SKM-1 (cell line): ENCODE measurements around the gene UCHL3.
"Not testable (repeated sequence)": the region's sequence is repeated elsewhere in the genome, so short reads cannot be mapped to it uniquely, and the experiment has no call there.

Source experiments
- DNase-seq: peaks from one replicate; lab custom pipeline; 2025; ENCODE audit not compliant: unreplicated experiment; lab: John Stamatoyannopoulos, UW

UCHL3 gene

GRCh38 chr13:75549262-75550158 is at the start of gene UCHL3:
Gene UCHL3 (plus strand): TSS chr13:75549791. CDS start chr13:75549821, 30 bp downstream.
- DNase-seq = peak; percentile 92

GRCh38 chr13:75505327-75505726 is 44.3 kb upstream of the UCHL3 start:
- peak; percentile 84 for DNase-seq

- DNase-seq = no peak
Measured at GRCh38 chr13:75506018-75506417, 43.6 kb upstream of the UCHL3 start.

- no peak for DNase-seq
Measured at GRCh38 chr13:75507027-75508001, 42.3 kb upstream of the UCHL3 start.

- no peak for DNase-seq
Measured at GRCh38 chr13:75508002-75508548, 41.5 kb upstream of the UCHL3 start.

GRCh38 chr13:75511051-75511625 is 38.5 kb upstream of the UCHL3 start:
- DNase-seq = no peak

- no peak for DNase-seq
Measured at GRCh38 chr13:75512253-75512652, 37.3 kb upstream of the UCHL3 start.

GRCh38 chr13:75513271-75513670 is 36.3 kb upstream of the UCHL3 start:
- DNase-seq = no peak

GRCh38 chr13:75514080-75514995 is 35.3 kb upstream of the UCHL3 start:
- DNase-seq = no peak

- no peak for DNase-seq
Measured at GRCh38 chr13:75518439-75519088, 31.0 kb upstream of the UCHL3 start.

GRCh38 chr13:75521956-75522355 is 27.6 kb upstream of the UCHL3 start:
- no peak for DNase-seq

GRCh38 chr13:75530549-75530961 is 19.0 kb upstream of the UCHL3 start:
- no peak for DNase-seq

GRCh38 chr13:75533861-75534260 is 15.7 kb upstream of the UCHL3 start:
- DNase-seq = no peak

- peak; percentile 88 for DNase-seq
Measured at GRCh38 chr13:75537401-75538365, 11.9 kb upstream of the UCHL3 start, which contains the start of gene COMMD6. Gene COMMD6 (minus strand): TSS chr13:75537841. CDS start chr13:75537805, 36 bp downstream.

- peak; percentile 94 for DNase-seq
Measured at GRCh38 chr13:75541287-75541686, 8.3 kb upstream of the UCHL3 start.

- DNase-seq = no peak
Measured at GRCh38 chr13:75541961-75542360, 7.6 kb upstream of the UCHL3 start.

GRCh38 chr13:75544681-75545330 is 4.8 kb upstream of the UCHL3 start:
- peak; percentile 10 for DNase-seq

- not testable (repeated sequence) for DNase-seq
Measured at GRCh38 chr13:75545386-75545785, 4.2 kb upstream of the UCHL3 start.
